Keratinocyte (primary cell): ENCODE results near the gene DCHS2. TPM values are rescaled to one million over a fixed set of nuclear protein-coding genes. Genes with fewer than 3 reads are reported as not detected.

Source experiments
- DNase-seq: peaks from one replicate; pipeline ENCODE4 v3.0.0-alpha.2; 2011; ENCODE audit warnings: low read depth, missing footprints, low spot score
- FAIRE-seq: peaks from 2 replicates; lab custom pipeline; 2011; peaks lifted over from hg19 to GRCh38; lab: Jason Lieb, UNC
- H2AFZ ChIP-seq: 2 replicates; pipeline ENCODE4 v1.6.0; 2012; ENCODE audit warnings: low read length, control low read depth, inconsistent platforms; ENCODE audit not compliant: control insufficient read depth
- H3K27ac ChIP-seq: 2 replicates; pipeline ENCODE4 v1.5.1; 2011; ENCODE audit warnings: low read length; ENCODE audit not compliant: control insufficient read depth, insufficient read depth
- H3K27me3 ChIP-seq: 3 replicates; pipeline ENCODE4 v1.6.0; 2011; ENCODE audit warnings: low read length; ENCODE audit not compliant: control insufficient read depth, insufficient read depth; ENCODE audit errors: extremely low read depth
- H3K36me3 ChIP-seq, 2 experiments: 2 replicates in 1 of 2; 3 replicates in 1 of 2; pipeline ENCODE4 v1.5.1; 2011; ENCODE audit warnings: low read length in 2 of 2, mild to moderate bottlenecking in 1 of 2; ENCODE audit not compliant: control insufficient read depth in 2 of 2, insufficient read depth in 2 of 2; ENCODE audit errors: extremely low read depth in 1 of 2
- H3K4me1 ChIP-seq: 3 replicates; pipeline ENCODE4 v1.5.1; 2011; ENCODE audit warnings: low read length; ENCODE audit not compliant: control insufficient read depth, insufficient read depth; ENCODE audit errors: extremely low read depth
- H3K4me2 ChIP-seq: 3 replicates; pipeline ENCODE4 v1.6.0; 2011; ENCODE audit warnings: low read depth, low read length; ENCODE audit not compliant: control insufficient read depth, insufficient read depth; ENCODE audit errors: extremely low read depth
- H3K4me3 ChIP-seq, 3 experiments: fragments of 200-600 bp in 1 of 3; sonication (generic) in 1 of 3; 2 replicates in 2 of 3; 3 replicates in 1 of 3; pipeline ENCODE4 v1.5.1; 2011 to 2016; ENCODE audit warnings: low read length in 3 of 3, mild to moderate bottlenecking in 3 of 3, control low read depth in 2 of 3, inconsistent platforms in 1 of 3, low read depth in 1 of 3, mixed read lengths in 1 of 3, mixed run types in 1 of 3, moderate library complexity in 1 of 3; ENCODE audit not compliant: control insufficient read depth in 2 of 3, insufficient read depth in 2 of 3; ENCODE audit errors: extremely low read depth in 1 of 3
- H3K79me2 ChIP-seq: 2 replicates; pipeline ENCODE4 v1.6.0; 2012; ENCODE audit warnings: low read length; ENCODE audit not compliant: control insufficient read depth, insufficient read depth
- H3K9ac ChIP-seq: 3 replicates; pipeline ENCODE4 v1.6.0; 2011; ENCODE audit warnings: low read length; ENCODE audit not compliant: control insufficient read depth, insufficient read depth; ENCODE audit errors: extremely low read depth
- H3K9me1 ChIP-seq: 3 replicates; pipeline ENCODE4 v1.6.0; 2011; ENCODE audit warnings: low read length; ENCODE audit not compliant: control insufficient read depth, insufficient read depth; ENCODE audit errors: extremely low read depth
- H3K9me3 ChIP-seq: 2 replicates; pipeline ENCODE4 v1.5.1; 2012; ENCODE audit warnings: low read depth, low read length; ENCODE audit not compliant: control insufficient read depth
- H4K20me1 ChIP-seq: 3 replicates; pipeline ENCODE4 v1.6.0; 2011; ENCODE audit warnings: low read length; ENCODE audit not compliant: control insufficient read depth, insufficient read depth; ENCODE audit errors: extremely low read depth
- EZH2 ChIP-seq: IDR thresholded peaks from one replicate; pipeline ENCODE4 v1.6.1; 2012; ENCODE audit warnings: inconsistent platforms, mild to moderate bottlenecking, low read length, moderate library complexity
- dilution Hi-C: fragments of 300-500 bp; cut with MboI; formaldehyde crosslinking; loops from one replicate; pipeline ENCODE4 v1.7.0; 2020; ENCODE audit warnings: low sequenced_read_pairs; ENCODE audit not compliant: extremely low pct_ligation_motif_present
- polyA minus RNA-seq, 3 experiments: library from RNA; depleted of rRNA, polyadenylated mRNA; stranded (reverse); fragments of >200 nt; gene quantifications; 1 replicate in 1 of 3; 2 replicates in 1 of 3; 3 replicates in 1 of 3; pipeline ENCODE4 v1.2.3, GENCODE V29; 2011
- polyA plus RNA-seq, 5 experiments: library from polyadenylated mRNA; depleted of rRNA in 3 of 5; stranded (reverse) in 3 of 5; stranded (forward) in 1 of 5; unstranded in 1 of 5; fragments of >200 nt; gene quantifications; 1 replicate in 1 of 5; 2 replicates in 3 of 5; 3 replicates in 1 of 5; pipeline versions ENCODE4 v1.2.1 to v1.2.3, GENCODE V29; 2011 to 2012; ENCODE audit warnings: missing spikeins in 2 of 5, low read depth in 1 of 5, low replicate concordance in 1 of 5
- TF ChIP-seq, protein P1 (sequence below), 3 experiments: IDR thresholded peaks in 1 of 3; conservative IDR thresholded peaks in 1 of 3; optimal IDR thresholded peaks in 1 of 3; 2 replicates in 2 of 3; 3 replicates in 1 of 3; pipeline versions ENCODE3 to v1.5.1; 2011; ENCODE audit warnings: low read length in 3 of 3, mild to moderate bottlenecking in 3 of 3, moderate library complexity in 2 of 3, control low read depth in 1 of 3, inconsistent platforms in 1 of 3; ENCODE audit not compliant: insufficient read depth in 2 of 3; ENCODE audit errors: extremely low read depth in 1 of 3

The DCHS2 gene, protein sequence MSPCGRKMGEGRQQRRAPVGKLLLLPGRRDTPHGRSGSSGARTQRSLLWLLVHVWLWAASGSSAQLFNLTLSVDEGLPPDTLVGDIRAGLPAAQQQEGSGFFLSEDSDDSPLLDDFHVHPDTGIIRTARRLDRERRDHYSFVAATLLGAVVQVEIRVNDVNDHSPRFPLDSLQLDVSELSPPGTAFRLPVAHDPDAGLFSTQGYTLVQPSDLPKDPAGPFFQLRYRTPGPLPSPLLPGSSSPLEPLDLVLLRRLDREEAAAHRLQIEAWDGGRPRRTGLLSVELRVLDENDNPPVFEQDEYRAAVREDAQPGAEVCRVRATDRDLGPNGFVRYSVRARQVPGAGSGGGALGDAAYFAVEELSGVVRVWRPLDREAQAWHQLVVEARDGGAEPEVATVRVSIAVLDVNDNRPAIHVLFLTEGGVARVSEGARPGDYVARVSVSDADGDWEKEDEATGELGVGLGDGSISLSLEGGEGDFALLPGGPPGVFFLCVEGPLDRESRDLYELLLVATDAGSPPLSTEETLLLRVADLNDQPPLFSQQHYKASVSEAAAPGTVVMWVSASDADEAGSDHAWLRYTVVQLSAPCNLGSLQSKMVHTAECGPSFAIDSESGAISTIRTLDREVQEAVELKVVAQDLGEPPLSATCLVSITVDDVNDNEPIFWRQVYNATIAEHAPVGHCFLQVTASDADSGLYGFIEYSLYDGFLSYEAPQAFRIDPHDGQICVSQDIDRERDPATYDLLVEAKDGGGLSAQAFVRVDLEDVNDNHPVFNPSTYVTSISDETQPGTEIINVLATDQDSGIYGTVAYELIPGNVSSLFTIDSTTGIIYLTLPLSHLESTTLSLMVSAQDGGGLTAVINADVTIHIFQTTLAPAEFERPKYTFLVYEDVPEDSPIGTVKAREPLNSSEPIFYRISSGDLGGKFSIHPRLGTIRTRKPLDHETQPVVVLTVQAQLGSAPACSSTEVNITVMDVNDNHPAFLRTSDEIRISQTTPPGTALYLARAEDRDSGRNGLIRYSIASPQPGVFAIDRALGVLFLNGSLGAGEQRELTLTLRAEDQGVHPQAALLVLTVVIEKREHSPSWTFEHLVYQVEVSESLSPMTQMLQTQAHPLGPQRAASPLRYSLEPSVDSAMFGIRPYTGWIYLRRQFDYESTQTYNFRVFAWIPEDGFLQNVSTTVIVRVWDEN (N-terminal part only)
- 0.01 TPM in 2 of 3 replicates, not detected in the other for polyA plus RNA-seq
- polyA plus RNA-seq (2011; ENCODE audit: low read depth): not detected
- polyA plus RNA-seq (2011; cell fraction: cytosol; rRNA removed): not detected in 2 replicates
- 0.01 and 0.03 TPM in 2 replicates for polyA plus RNA-seq (2011; cell fraction: nucleus; rRNA removed)
- polyA plus RNA-seq (2012; ENCODE audit: low replicate concordance): 0.03 TPM in 1 of 2 replicates, not detected in the other
- 0.16 TPM in 1 of 3 replicates, not detected in the others for polyA minus RNA-seq
- not detected for polyA minus RNA-seq (2011; cell fraction: cytosol; rRNA and poly(A)+ RNA removed)
- 0.23 and 0.42 TPM in 2 replicates for polyA minus RNA-seq (2011; cell fraction: nucleus; rRNA and poly(A)+ RNA removed)

DNA sequence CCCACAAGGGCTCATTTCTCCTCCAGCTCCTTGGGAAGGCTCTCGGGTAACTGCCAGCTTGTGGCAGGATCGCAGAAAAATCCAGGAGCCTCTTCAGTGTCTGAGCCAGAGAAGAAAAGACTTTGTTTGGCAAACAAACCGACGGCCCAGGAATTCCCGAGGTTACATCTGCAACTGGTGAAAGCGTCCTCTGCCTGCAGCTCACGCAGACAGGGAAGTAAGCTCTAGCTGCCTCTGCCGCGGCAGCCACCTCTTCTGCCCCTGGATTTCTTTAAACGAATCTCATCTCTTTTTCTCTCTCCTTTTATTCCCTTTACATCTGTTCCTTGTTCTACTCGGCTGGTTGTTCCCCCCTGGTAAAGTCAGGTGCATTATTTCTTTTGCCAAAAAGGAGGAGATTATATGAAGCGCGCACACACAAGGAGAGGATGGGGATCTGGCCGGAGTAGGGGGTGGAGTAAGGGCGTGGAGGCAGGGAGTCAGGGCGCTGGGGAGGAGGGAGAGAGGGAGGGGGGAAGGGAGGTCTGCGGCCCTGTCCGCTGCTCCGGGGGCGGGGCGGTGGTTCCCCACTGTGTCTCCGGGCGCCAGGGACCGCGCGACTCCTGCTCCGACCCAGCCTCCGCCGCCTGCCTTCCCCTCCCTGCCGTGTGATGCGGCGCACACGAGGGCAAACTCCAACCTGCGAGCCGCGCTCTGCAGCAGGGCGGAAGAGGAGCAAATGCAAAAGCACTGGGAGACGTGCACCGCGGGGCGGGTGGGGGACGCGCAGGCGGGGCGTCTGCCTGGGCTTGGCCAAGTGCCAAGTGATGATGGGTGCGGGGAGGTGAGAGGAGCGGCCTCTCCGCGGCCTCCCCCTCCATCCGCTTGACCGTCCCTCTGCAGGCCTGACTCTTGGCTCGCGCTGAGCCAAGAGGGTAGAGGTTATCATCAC, at the start of gene DCHS2:
DCHS2 (minus strand) TSS at position 459 of the 931 bp plus-strand sequence; CDS start at position 15, 444 bp downstream.
- Histone ChIP-seq H4K20me1 (no peaks in the 10 kb centered on the region), H3K79me2 (no peaks in the 10 kb centered on the region), H3K9ac (no peak within 1 kb of the TSS), H3K9me3 (no peaks in the 10 kb centered on the region), H3K36me3 (no peaks in the 10 kb centered on the region), H2AFZ (peak within 1 kb of the TSS; percentile 56), H3K4me1 (peaks cover 4% of the 10 kb centered on the region), H3K4me2 (peak within 1 kb of the TSS; percentile 85), H3K27ac (no peak within 1 kb of the TSS), H3K27me3 (peaks cover 39% of the 10 kb centered on the region), H3K9me1 (no peaks in the 10 kb centered on the region), H3K4me3 (peak within 1 kb of the TSS; percentile 9 to 58 (median 47))
- dilution Hi-C loops: no loop called here
- DNase-seq: no peak
- no peak for FAIRE-seq
- TF ChIP-seq, protein P1, sequence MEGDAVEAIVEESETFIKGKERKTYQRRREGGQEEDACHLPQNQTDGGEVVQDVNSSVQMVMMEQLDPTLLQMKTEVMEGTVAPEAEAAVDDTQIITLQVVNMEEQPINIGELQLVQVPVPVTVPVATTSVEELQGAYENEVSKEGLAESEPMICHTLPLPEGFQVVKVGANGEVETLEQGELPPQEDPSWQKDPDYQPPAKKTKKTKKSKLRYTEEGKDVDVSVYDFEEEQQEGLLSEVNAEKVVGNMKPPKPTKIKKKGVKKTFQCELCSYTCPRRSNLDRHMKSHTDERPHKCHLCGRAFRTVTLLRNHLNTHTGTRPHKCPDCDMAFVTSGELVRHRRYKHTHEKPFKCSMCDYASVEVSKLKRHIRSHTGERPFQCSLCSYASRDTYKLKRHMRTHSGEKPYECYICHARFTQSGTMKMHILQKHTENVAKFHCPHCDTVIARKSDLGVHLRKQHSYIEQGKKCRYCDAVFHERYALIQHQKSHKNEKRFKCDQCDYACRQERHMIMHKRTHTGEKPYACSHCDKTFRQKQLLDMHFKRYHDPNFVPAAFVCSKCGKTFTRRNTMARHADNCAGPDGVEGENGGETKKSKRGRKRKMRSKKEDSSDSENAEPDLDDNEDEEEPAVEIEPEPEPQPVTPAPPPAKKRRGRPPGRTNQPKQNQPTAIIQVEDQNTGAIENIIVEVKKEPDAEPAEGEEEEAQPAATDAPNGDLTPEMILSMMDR (optimal IDR thresholded peaks at IDR 0.05 in 1 of 3, IDR thresholded peaks at IDR 0.05 in 1 of 3, conservative IDR thresholded peaks at IDR 0.05 in 1 of 3; ENCODE audit: extremely low read depth in 1 of 3, insufficient read depth in 2 of 3, low read length in 3 of 3): no peak
- no peak for TF ChIP-seq EZH2
